Lower leg skin (tissue), 3 donors: ENCODE data around the gene EFHC1.

Source experiments
- POLR2A ChIP-seq, 2 donors: fragments of 450-650 bp; IDR thresholded peaks; one replicate each; pipeline ENCODE4 v1.6.1; 2016 to 2017; ENCODE audit warnings: antibody characterized with exemption in 2 of 2, mild to moderate bottlenecking in 1 of 2, moderate library complexity in 1 of 2
- TF ChIP-seq, protein P1 (sequence below), 3 donors: fragments of 450-650 bp; IDR thresholded peaks; one replicate each; pipeline ENCODE4 v1.5.1; 2016; ENCODE audit warnings: antibody characterized with exemption in 3 of 3, mild to moderate bottlenecking in 3 of 3, moderate library complexity in 2 of 3

DNA sequence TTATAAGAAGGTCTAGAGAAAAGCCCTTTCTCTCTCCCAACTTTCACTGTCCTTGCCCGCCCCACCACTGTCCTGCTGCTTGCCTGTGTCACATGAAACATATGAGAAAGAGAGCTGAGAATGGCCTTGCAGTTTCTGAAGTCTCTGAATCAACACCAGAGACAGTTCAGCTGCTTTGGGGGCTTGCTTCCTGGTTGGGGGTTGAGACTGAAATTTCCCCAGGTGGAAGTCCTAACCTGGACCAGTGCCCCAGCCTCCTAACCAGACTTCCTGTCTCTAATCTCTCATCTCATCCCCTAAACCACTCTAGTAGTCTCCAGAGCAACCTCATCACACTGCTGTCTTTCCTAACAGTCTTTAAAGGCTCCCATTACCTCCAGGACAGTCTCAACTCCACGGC lies 146.1 kb downstream of the EFHC1 start:
- TF ChIP-seq, protein P1, sequence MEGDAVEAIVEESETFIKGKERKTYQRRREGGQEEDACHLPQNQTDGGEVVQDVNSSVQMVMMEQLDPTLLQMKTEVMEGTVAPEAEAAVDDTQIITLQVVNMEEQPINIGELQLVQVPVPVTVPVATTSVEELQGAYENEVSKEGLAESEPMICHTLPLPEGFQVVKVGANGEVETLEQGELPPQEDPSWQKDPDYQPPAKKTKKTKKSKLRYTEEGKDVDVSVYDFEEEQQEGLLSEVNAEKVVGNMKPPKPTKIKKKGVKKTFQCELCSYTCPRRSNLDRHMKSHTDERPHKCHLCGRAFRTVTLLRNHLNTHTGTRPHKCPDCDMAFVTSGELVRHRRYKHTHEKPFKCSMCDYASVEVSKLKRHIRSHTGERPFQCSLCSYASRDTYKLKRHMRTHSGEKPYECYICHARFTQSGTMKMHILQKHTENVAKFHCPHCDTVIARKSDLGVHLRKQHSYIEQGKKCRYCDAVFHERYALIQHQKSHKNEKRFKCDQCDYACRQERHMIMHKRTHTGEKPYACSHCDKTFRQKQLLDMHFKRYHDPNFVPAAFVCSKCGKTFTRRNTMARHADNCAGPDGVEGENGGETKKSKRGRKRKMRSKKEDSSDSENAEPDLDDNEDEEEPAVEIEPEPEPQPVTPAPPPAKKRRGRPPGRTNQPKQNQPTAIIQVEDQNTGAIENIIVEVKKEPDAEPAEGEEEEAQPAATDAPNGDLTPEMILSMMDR (IDR thresholded peaks at IDR 0.05), result no peak
- TF ChIP-seq POLR2A (IDR thresholded peaks at IDR 0.05), result no peak
